WTC11 (cell line): ENCODE data around the gene GRB10. TPM values are rescaled to one million over a fixed set of nuclear protein-coding genes. Genes with fewer than 3 reads are reported as not detected.

Experiments
- ATAC-seq: fragments of 200-7000 bp; cut with Tn5 transposase; 2 replicates; pipeline ENCODE4 v1.10.0; 2021; ENCODE audit warnings: mild to moderate bottlenecking, moderate library complexity
- CTCF ChIA-PET: fragments of 300-600 bp; sonication (Branson Sonifier 250); formaldehyde crosslinking; loops from one replicate; lab custom pipeline; 2021; ENCODE audit warnings: antibody characterized with exemption; lab: Charles Lee
- POLR2A ChIA-PET: fragments of 350-600 bp; sonication (Branson Sonifier 250); formaldehyde crosslinking; loops from one replicate; lab custom pipeline; 2021; ENCODE audit warnings: antibody characterized with exemption; lab: Charles Lee
- DNase-seq: peaks from one replicate; pipeline ENCODE4 v3.0.0; 2021; ENCODE audit warnings: low spot score
- H3K27ac Mint-ChIP-seq: 2 replicates; pipeline ENCODE4 v1.8.0; 2021; ENCODE audit warnings: mixed read lengths
- H3K27me3 Mint-ChIP-seq: 2 replicates; pipeline ENCODE4 v1.8.0; 2021; ENCODE audit warnings: low read depth, mild to moderate bottlenecking, moderate library complexity, mixed read lengths
- H3K36me3 Mint-ChIP-seq: 2 replicates; pipeline ENCODE4 v1.8.0; 2021; ENCODE audit warnings: mixed read lengths
- H3K4me1 Mint-ChIP-seq: 2 replicates; pipeline ENCODE4 v1.8.0; 2022; ENCODE audit warnings: mixed read lengths
- H3K4me3 Mint-ChIP-seq: 2 replicates; pipeline ENCODE4 v1.8.0; 2021; ENCODE audit warnings: mild to moderate bottlenecking, moderate library complexity, mixed read lengths
- H3K9me3 Mint-ChIP-seq: 2 replicates; pipeline ENCODE4 v1.8.0; 2021; ENCODE audit warnings: mixed read lengths
- CBFB ChIP-seq: sonication (generic); formaldehyde crosslinking; IDR thresholded peaks from 2 replicates; pipeline ENCODE4 v1.8.1; 2022; ENCODE audit warnings: mild to moderate bottlenecking, low read depth, missing genetic modification reagents
- ESRRA ChIP-seq: sonication (generic); formaldehyde crosslinking; IDR thresholded peaks from 2 replicates; pipeline ENCODE4 v1.8.1; 2022; ENCODE audit warnings: mild to moderate bottlenecking, missing genetic modification reagents, borderline replicate concordance
- FOXJ3 ChIP-seq: sonication (generic); formaldehyde crosslinking; IDR thresholded peaks from 2 replicates; pipeline ENCODE4 v1.9.0; 2021; ENCODE audit warnings: missing genetic modification reagents, mild to moderate bottlenecking, borderline replicate concordance
- FOXK1 ChIP-seq: sonication (generic); formaldehyde crosslinking; IDR thresholded peaks from 2 replicates; pipeline ENCODE4 v1.8.0; 2022; ENCODE audit warnings: mild to moderate bottlenecking, moderate library complexity, missing genetic modification reagents
- GABPB1 ChIP-seq: sonication (generic); formaldehyde crosslinking; IDR thresholded peaks from 2 replicates; pipeline ENCODE4 v1.8.1; 2023; ENCODE audit warnings: mild to moderate bottlenecking, missing genetic modification reagents
- HMGA2 ChIP-seq: fragments of 250-450 bp; sonication (Bioruptor Pico); IDR thresholded peaks from 2 replicates; pipeline ENCODE4 v1.4.0; 2021; ENCODE audit warnings: mild to moderate bottlenecking, moderate library complexity
- HMGXB4 ChIP-seq: sonication (generic); formaldehyde crosslinking; IDR thresholded peaks from 2 replicates; pipeline ENCODE4 v1.8.1; 2023; ENCODE audit warnings: mild to moderate bottlenecking, moderate library complexity, missing genetic modification reagents
- JAZF1 ChIP-seq: fragments of 250-450 bp; sonication (Bioruptor Pico); IDR thresholded peaks from 2 replicates; pipeline ENCODE4 v1.9.0; 2021; ENCODE audit warnings: moderate library complexity, mild to moderate bottlenecking, inconsistent platforms
- MLX ChIP-seq: sonication (generic); formaldehyde crosslinking; IDR thresholded peaks from 2 replicates; pipeline ENCODE4 v1.8.1; 2023; ENCODE audit warnings: mild to moderate bottlenecking, missing genetic modification reagents, moderate library complexity
- MXD4 ChIP-seq: fragments of 250-450 bp; sonication (Bioruptor Pico); IDR thresholded peaks from 2 replicates; pipeline ENCODE4 v1.8.0; 2021; ENCODE audit warnings: mild to moderate bottlenecking, moderate library complexity, borderline replicate concordance
- MYBL2 ChIP-seq: sonication (generic); formaldehyde crosslinking; IDR thresholded peaks from 2 replicates; pipeline ENCODE4 v1.8.1; 2023; ENCODE audit warnings: mild to moderate bottlenecking, moderate library complexity, missing genetic modification reagents
- NFYB ChIP-seq: sonication (generic); formaldehyde crosslinking; conservative IDR thresholded peaks from 2 replicates; pipeline ENCODE4 v1.8.0; 2022; ENCODE audit warnings: low read depth, missing genetic modification reagents
- RELA ChIP-seq: sonication (generic); formaldehyde crosslinking; IDR thresholded peaks from 2 replicates; pipeline ENCODE4 v1.8.1; 2022; ENCODE audit warnings: missing genetic modification reagents, mild to moderate bottlenecking, borderline replicate concordance
- SMAD3 ChIP-seq: sonication (generic); formaldehyde crosslinking; IDR thresholded peaks from 2 replicates; pipeline ENCODE4 v1.8.0; 2022; ENCODE audit warnings: missing genetic modification reagents, mild to moderate bottlenecking, borderline replicate concordance
- TEAD4 ChIP-seq: sonication (generic); formaldehyde crosslinking; IDR thresholded peaks from 2 replicates; pipeline ENCODE4 v1.8.0; 2022; ENCODE audit warnings: mild to moderate bottlenecking, missing genetic modification reagents
- TP53 ChIP-seq: sonication (generic); formaldehyde crosslinking; IDR thresholded peaks from 2 replicates; pipeline ENCODE4 v1.8.1; 2023; ENCODE audit warnings: mild to moderate bottlenecking, missing genetic modification reagents
- ZBTB21 ChIP-seq: sonication (generic); formaldehyde crosslinking; IDR thresholded peaks from 2 replicates; pipeline ENCODE4 v1.8.1; 2023; ENCODE audit warnings: mild to moderate bottlenecking, missing genetic modification reagents, borderline replicate concordance
- ZMAT4 ChIP-seq: fragments of 250-450 bp; sonication (Bioruptor Pico); IDR thresholded peaks from 2 replicates; pipeline ENCODE4 v1.9.0; 2021; ENCODE audit warnings: mild to moderate bottlenecking
- ZNF512 ChIP-seq: sonication (generic); formaldehyde crosslinking; IDR thresholded peaks from 2 replicates; pipeline ENCODE4 v1.8.1; 2022; ENCODE audit warnings: missing genetic modification reagents, borderline replicate concordance
- total RNA-seq: library from RNA; stranded (reverse); gene quantifications from 3 replicates; pipeline ENCODE4 v1.2.3, GENCODE V29; 2021
- TF ChIP-seq, protein P1 (sequence below): fragments of 250-450 bp; sonication (Bioruptor Pico); IDR thresholded peaks from 2 replicates; pipeline ENCODE4 v1.8.0; 2021; ENCODE audit warnings: mild to moderate bottlenecking
- TF ChIP-seq, protein P2 (sequence below): sonication (generic); formaldehyde crosslinking; IDR thresholded peaks from 2 replicates; pipeline ENCODE4 v1.8.1; 2022; ENCODE audit warnings: mild to moderate bottlenecking, missing genetic modification reagents, moderate library complexity, borderline replicate concordance

The GRB10 gene
- total RNA-seq, 1 experiment from 2014 or later: 103 TPM

DNA sequence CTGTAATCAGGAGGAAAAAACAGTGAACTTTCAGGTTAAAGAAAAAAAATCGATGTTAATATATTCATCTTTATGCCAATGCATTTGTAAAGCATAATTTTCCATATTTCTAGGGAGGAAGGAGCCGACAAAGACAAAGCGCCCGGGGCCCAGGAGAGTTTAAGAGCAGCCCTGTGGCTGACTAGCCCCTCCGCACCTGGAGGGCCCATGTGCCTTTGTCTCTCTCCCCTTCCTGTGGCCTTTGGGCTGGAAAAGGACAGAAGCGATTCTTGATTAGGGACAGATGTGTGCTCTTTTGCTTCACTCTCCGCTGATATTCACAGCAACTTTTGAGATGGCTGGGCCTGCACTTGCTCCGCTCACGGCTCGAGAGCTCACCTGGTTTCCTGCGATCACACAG is 240.6 kb downstream of the GRB10 start (continued):
- TF ChIP-seq ZNF512 (CRISPR knock-in tag) (no peak), ZBTB21 (CRISPR knock-in tag) (no peak), HMGXB4 (CRISPR knock-in tag) (no peak), CBFB (CRISPR knock-in tag) (no peak)

DNA sequence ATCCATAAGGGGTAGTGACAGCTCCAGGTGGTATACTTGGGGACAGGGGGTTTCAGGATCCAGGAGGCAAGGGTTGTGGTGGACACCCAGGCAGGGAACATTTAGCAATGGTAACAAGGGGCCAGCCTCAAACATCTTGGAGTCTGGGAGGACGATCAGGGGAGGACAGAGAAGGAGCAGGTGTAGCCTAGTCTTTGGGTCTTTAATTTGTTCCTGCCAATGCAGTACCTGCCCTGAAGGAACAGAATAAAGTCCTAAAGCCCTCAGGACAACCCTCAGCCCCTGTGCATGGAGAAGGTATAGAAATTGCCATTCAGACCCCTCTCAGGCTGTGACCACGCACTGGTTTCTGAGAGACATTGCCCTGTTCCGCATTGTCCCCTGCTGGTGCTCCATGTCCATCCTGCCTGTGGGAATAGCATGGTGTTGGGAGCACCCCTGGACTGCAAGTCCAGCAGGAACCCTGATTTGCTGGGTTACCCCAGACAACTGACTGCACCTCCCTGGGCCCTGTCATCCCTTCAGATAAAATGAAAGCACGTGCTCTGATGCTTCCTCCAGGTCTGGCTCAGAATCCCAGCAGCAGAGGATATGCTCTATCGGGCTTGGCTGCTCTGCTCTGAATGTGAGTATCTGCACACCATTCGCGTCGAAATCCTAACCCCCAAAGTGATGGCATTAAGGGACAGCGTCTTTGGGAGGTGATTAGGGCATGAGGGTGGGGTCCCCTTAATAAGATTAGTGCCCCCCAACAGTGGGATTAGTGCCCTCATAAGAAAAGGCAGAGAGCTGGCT is 241.7 kb downstream of the GRB10 start:
- Mint-ChIP-seq H3K4me3 (no peak overlapping the region), H3K27ac (no peak overlapping the region), H3K4me1 (no peaks in the 10 kb centered on the region), H3K36me3 (no peaks in the 10 kb centered on the region), H3K9me3 (no peaks in the 10 kb centered on the region), H3K27me3 (no peaks in the 10 kb centered on the region)
- DNase-seq: no peak
- ChIA-PET POLR2A (no interaction called here), CTCF (no interaction called here)
- no peak for TF ChIP-seq FOXJ3 (CRISPR knock-in tag)
- TF ChIP-seq JAZF1: no peak
- TF ChIP-seq, protein P1, sequence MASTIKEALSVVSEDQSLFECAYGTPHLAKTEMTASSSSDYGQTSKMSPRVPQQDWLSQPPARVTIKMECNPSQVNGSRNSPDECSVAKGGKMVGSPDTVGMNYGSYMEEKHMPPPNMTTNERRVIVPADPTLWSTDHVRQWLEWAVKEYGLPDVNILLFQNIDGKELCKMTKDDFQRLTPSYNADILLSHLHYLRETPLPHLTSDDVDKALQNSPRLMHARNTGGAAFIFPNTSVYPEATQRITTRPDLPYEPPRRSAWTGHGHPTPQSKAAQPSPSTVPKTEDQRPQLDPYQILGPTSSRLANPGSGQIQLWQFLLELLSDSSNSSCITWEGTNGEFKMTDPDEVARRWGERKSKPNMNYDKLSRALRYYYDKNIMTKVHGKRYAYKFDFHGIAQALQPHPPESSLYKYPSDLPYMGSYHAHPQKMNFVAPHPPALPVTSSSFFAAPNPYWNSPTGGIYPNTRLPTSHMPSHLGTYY (CRISPR knock-in tag): no peak
- no peak for TF ChIP-seq GABPB1
- no peak for TF ChIP-seq TEAD4 (CRISPR knock-in tag)
- TF ChIP-seq TP53: no peak
- TF ChIP-seq, protein P2, sequence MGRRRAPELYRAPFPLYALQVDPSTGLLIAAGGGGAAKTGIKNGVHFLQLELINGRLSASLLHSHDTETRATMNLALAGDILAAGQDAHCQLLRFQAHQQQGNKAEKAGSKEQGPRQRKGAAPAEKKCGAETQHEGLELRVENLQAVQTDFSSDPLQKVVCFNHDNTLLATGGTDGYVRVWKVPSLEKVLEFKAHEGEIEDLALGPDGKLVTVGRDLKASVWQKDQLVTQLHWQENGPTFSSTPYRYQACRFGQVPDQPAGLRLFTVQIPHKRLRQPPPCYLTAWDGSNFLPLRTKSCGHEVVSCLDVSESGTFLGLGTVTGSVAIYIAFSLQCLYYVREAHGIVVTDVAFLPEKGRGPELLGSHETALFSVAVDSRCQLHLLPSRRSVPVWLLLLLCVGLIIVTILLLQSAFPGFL (CRISPR knock-in tag): no peak
- TF ChIP-seq ZBTB21 (CRISPR knock-in tag): no peak
- no peak for TF ChIP-seq ZMAT4 (CRISPR knock-in tag)
- no peak for TF ChIP-seq ESRRA (CRISPR knock-in tag)
- TF ChIP-seq SMAD3 (CRISPR knock-in tag): no peak
- no peak for TF ChIP-seq MYBL2 (CRISPR knock-in tag)
- TF ChIP-seq MLX (CRISPR knock-in tag): no peak
- TF ChIP-seq NFYB: no peak
- TF ChIP-seq FOXK1 (CRISPR knock-in tag): no peak
- no peak for TF ChIP-seq HMGA2
- TF ChIP-seq RELA: no peak
- no peak for TF ChIP-seq MXD4
- no peak for ATAC-seq

Other genes starting within 250 kb of the GRB10 start
- not detected in 3 replicates for gene DDC, start 217.5 kb downstream of the GRB10 start, total RNA-seq